MM.1S (cell line): ENCODE measurements around the gene RUVBL2.

ENCODE experiments used
- CTCF ChIP-seq: fragments of 300-600 bp; sonication (generic); IDR thresholded peaks from 2 replicates; pipeline ENCODE4 v1.5.1; 2016; ENCODE audit warnings: antibody characterized with exemption, low read length, mixed read lengths
- EZH2 ChIP-seq: fragments of 300-600 bp; sonication (generic); optimal IDR thresholded peaks from 2 replicates; pipeline ENCODE3; 2017; ENCODE audit warnings: low read depth, mild to moderate bottlenecking, antibody characterized with exemption, low read length, mixed read lengths

DNA sequence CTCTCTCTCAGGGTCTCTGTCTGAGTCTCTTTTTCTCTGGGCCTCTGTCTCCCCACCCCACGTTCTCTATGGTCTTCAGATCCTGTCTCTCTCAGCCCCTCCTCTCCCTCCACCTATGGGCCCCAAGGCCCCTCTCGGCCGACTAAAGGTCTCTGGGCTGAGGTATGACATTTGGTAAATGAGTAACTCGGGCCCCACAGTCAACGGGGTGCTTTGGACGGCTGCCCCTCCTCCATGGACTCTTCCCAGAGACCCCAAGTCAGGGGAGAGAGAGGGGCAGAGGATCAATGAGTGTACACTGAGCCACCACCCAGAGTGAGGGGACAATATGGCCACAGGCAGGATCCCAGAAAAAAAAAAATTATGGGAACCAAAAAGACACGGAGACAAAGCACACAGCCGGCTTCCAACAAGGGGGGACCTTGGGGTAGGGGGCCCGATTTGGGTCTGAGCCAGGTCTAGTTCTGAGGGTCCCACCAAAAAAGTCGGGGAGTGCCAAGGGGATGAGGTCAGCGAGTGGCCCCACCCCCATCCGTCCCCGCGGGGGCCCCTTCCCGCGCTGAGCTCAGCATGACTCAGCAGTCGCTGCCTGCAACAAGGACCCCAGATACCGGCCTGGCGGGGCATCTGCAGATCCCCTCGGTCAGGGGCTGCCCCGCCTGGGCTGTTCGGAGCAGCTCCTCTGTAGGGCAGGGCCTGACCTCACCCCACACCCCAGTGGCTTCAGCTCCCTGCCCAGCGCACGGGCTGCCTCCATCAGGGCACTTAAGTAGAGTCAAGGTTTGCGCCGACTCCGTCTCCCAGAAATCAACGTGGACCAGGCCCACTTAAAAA, 30.1 kb upstream of the RUVBL2 start:
- TF ChIP-seq CTCF (no peak), EZH2 (no peak)
